ENCODE data around the gene PEAK3. TPM values are rescaled to one million over a fixed set of nuclear protein-coding genes. Genes with fewer than 3 reads are reported as not detected.

The PEAK3 gene
- total RNA-seq, 2 experiments from 2014 or later, result 0.70 to 0.88 TPM

GRCh38 chr19:2311093-2311492, 29.1 kb upstream of the PEAK3 start:
- H3K9me3 Mint-ChIP-seq, result peaks cover 14% of the 10 kb centered on the region
- peaks cover 2% of the 10 kb centered on the region for H3K4me1 Mint-ChIP-seq
- no peak overlapping the region for H3K27ac Mint-ChIP-seq
- ChIA-PET CTCF (interaction anchor here (1.2 kb wide), 1 partner anchor 36 kb away, joined by 3 read pairs; no protein-coding TSS in a partner anchor), POLR2A (interaction anchor here (1.0 kb wide), 1 partner anchor 17 kb away, joined by 4 read pairs; the partner anchor contains the start of gene LSM7)
- peaks cover 4% of the 10 kb centered on the region for H3K36me3 Mint-ChIP-seq (ENCODE audit: low read depth)
- H3K27me3 Mint-ChIP-seq, result peaks cover 54% of the 10 kb centered on the region
- H3K4me3 Mint-ChIP-seq, result no peak overlapping the region
- no peak for DNase-seq

- POLR2A ChIA-PET, result interaction anchor here (1.0 kb wide), 1 partner anchor 153 kb away, joined by 4 read pairs; no protein-coding TSS in a partner anchor
- H3K27me3 Mint-ChIP-seq, result peaks cover 59% of the 10 kb centered on the region
- no peak overlapping the region for H3K4me3 Mint-ChIP-seq
- no peak for DNase-seq
- no peak overlapping the region for H3K27ac Mint-ChIP-seq
- peaks cover 2% of the 10 kb centered on the region for H3K4me1 Mint-ChIP-seq
- CTCF ChIA-PET, result no interaction called here
- H3K9me3 Mint-ChIP-seq, result peaks cover 6% of the 10 kb centered on the region
- peaks cover under 1% of the 10 kb centered on the region for H3K36me3 Mint-ChIP-seq (ENCODE audit: low read depth)
Measured at GRCh38 chr19:2309734-2310362, 27.9 kb upstream of the PEAK3 start.

- Mint-ChIP-seq H3K9me3 (no peaks in the 10 kb centered on the region), H3K4me1 (peaks cover 2% of the 10 kb centered on the region), H3K27ac (no peak within 1 kb of the TSS), H3K27me3 (peaks cover 62% of the 10 kb centered on the region), H3K36me3 (ENCODE audit: low read depth) (no peaks in the 10 kb centered on the region), H3K4me3 (no peak within 1 kb of the TSS)
- CTCF ChIA-PET, result no interaction called here
- DNase-seq, result no peak
- POLR2A ChIA-PET, result no interaction called here
Measured at GRCh38 chr19:2308114-2308556, 26.2 kb upstream of the PEAK3 start, which contains the start of gene LINGO3. Gene LINGO3 (minus strand): TSS chr19:2308154. CDS start chr19:2291776, 16,378 bp downstream.

- no peaks in the 10 kb centered on the region for H3K36me3 Mint-ChIP-seq (ENCODE audit: low read depth)
- no peak overlapping the region for H3K4me3 Mint-ChIP-seq
- H3K27ac Mint-ChIP-seq, result no peak overlapping the region
- CTCF ChIA-PET, result no interaction called here
- H3K27me3 Mint-ChIP-seq, result peaks cover 64% of the 10 kb centered on the region
- POLR2A ChIA-PET, result no interaction called here
- DNase-seq, result no peak
- peaks cover 2% of the 10 kb centered on the region for H3K4me1 Mint-ChIP-seq
- H3K9me3 Mint-ChIP-seq, result no peaks in the 10 kb centered on the region
Measured at GRCh38 chr19:2307518-2308012, 25.6 kb upstream of the PEAK3 start.

GRCh38 chr19:2306971-2307370, 25.0 kb upstream of the PEAK3 start:
- no peaks in the 10 kb centered on the region for H3K9me3 Mint-ChIP-seq
- no peaks in the 10 kb centered on the region for H3K36me3 Mint-ChIP-seq (ENCODE audit: low read depth)
- peaks cover 62% of the 10 kb centered on the region for H3K27me3 Mint-ChIP-seq
- no peak overlapping the region for H3K27ac Mint-ChIP-seq
- H3K4me1 Mint-ChIP-seq, result peaks cover 2% of the 10 kb centered on the region
- CTCF ChIA-PET, result interaction anchor here (1.4 kb wide), 1 partner anchor 45 kb away, joined by 3 read pairs; no protein-coding TSS in a partner anchor
- H3K4me3 Mint-ChIP-seq, result no peak overlapping the region
- POLR2A ChIA-PET, result interaction anchor here (1.4 kb wide), 1 partner anchor 25 kb away, joined by 3 read pairs; the partner anchor contains the start of gene PEAK3
- DNase-seq, result no peak

GRCh38 chr19:2306281-2306806, 24.4 kb upstream of the PEAK3 start:
- H3K27ac Mint-ChIP-seq, result no peak overlapping the region
- H3K27me3 Mint-ChIP-seq, result peaks cover 65% of the 10 kb centered on the region
- ChIA-PET POLR2A (interaction anchor here (1.0 to 1.4 kb wide), 2 partner anchors 24 to 29 kb away, joined by 3 read pairs; partner anchors contain the start of gene PEAK3), CTCF (interaction anchor here (1.4 kb wide), 1 partner anchor 45 kb away, joined by 3 read pairs; no protein-coding TSS in a partner anchor)
- no peaks in the 10 kb centered on the region for H3K36me3 Mint-ChIP-seq (ENCODE audit: low read depth)
- DNase-seq, result no peak
- no peak overlapping the region for H3K4me3 Mint-ChIP-seq
- peaks cover 2% of the 10 kb centered on the region for H3K4me1 Mint-ChIP-seq
- no peaks in the 10 kb centered on the region for H3K9me3 Mint-ChIP-seq

GRCh38 chr19:2305452-2306280, 23.7 kb upstream of the PEAK3 start:
- H3K4me1 Mint-ChIP-seq, result peaks cover 2% of the 10 kb centered on the region
- ChIA-PET POLR2A (interaction anchor here (0.7 to 1.4 kb wide), 4 partner anchors 15 to 35 kb away, joined by 3 read pairs; partner anchors contain the start of gene PEAK3), CTCF (interaction anchor here (1.4 kb wide), 1 partner anchor 44 kb away, joined by 3 read pairs; no protein-coding TSS in a partner anchor)
- no peaks in the 10 kb centered on the region for H3K9me3 Mint-ChIP-seq
- H3K27ac Mint-ChIP-seq, result no peak overlapping the region
- H3K27me3 Mint-ChIP-seq, result peaks cover 67% of the 10 kb centered on the region
- H3K4me3 Mint-ChIP-seq, result no peak overlapping the region
- no peaks in the 10 kb centered on the region for H3K36me3 Mint-ChIP-seq (ENCODE audit: low read depth)
- no peak for DNase-seq

GRCh38 chr19:2303211-2303798, 21.3 kb upstream of the PEAK3 start:
- H3K36me3 Mint-ChIP-seq (ENCODE audit: low read depth), result no peaks in the 10 kb centered on the region
- no peaks in the 10 kb centered on the region for H3K9me3 Mint-ChIP-seq
- H3K4me3 Mint-ChIP-seq, result no peak overlapping the region
- ChIA-PET POLR2A (interaction anchor here (1.2 to 1.6 kb wide), 2 partner anchors 14 to 25 kb away, joined by 3 read pairs; no protein-coding TSS in a partner anchor), CTCF (no interaction called here)
- no peak overlapping the region for H3K27ac Mint-ChIP-seq
- peaks cover 47% of the 10 kb centered on the region for H3K27me3 Mint-ChIP-seq
- no peaks in the 10 kb centered on the region for H3K4me1 Mint-ChIP-seq
- DNase-seq, result no peak

GRCh38 chr19:2302319-2303210, 20.6 kb upstream of the PEAK3 start:
- H3K27me3 Mint-ChIP-seq, result peaks cover 47% of the 10 kb centered on the region
- H3K27ac Mint-ChIP-seq, result no peak overlapping the region
- H3K4me3 Mint-ChIP-seq, result no peak overlapping the region
- POLR2A ChIA-PET, result interaction anchor here (1.1 to 1.6 kb wide), 3 partner anchors 13 to 151 kb away, joined by 3 to 4 read pairs (median 3); partner anchors contain the start of gene AP3D1
- CTCF ChIA-PET, result no interaction called here
- no peaks in the 10 kb centered on the region for H3K36me3 Mint-ChIP-seq (ENCODE audit: low read depth)
- no peaks in the 10 kb centered on the region for H3K9me3 Mint-ChIP-seq
- no peak for DNase-seq
- no peaks in the 10 kb centered on the region for H3K4me1 Mint-ChIP-seq

GRCh38 chr19:2300533-2300932, 18.6 kb upstream of the PEAK3 start:
- ChIA-PET POLR2A (no interaction called here), CTCF (no interaction called here)
- H3K9me3 Mint-ChIP-seq, result no peaks in the 10 kb centered on the region
- no peaks in the 10 kb centered on the region for H3K36me3 Mint-ChIP-seq (ENCODE audit: low read depth)
- no peak overlapping the region for H3K27ac Mint-ChIP-seq
- no peak for DNase-seq
- no peaks in the 10 kb centered on the region for H3K4me1 Mint-ChIP-seq
- H3K4me3 Mint-ChIP-seq, result no peak overlapping the region
- peaks cover 31% of the 10 kb centered on the region for H3K27me3 Mint-ChIP-seq

- CTCF ChIA-PET, result no interaction called here
- Mint-ChIP-seq H3K27ac (no peak overlapping the region), H3K27me3 (peaks cover under 1% of the 10 kb centered on the region), H3K9me3 (no peaks in the 10 kb centered on the region), H3K4me3 (no peak overlapping the region), H3K36me3 (ENCODE audit: low read depth) (peaks cover 11% of the 10 kb centered on the region), H3K4me1 (peaks cover 7% of the 10 kb centered on the region)
- DNase-seq, result no peak
- POLR2A ChIA-PET, result no interaction called here
Measured at GRCh38 chr19:2296141-2296540, 14.2 kb upstream of the PEAK3 start.

All from activated CD4-positive, alpha-beta memory T cell treated with anti-CD3 and anti-CD28 coated beads, Interleukin-2, amount 10 ng/mL, durations not matched to agents 7 days and 5 days (primary cell).